Measurements from ENCODE around the gene NECAP2.
A peak's percentile ranks its signal among the peaks of the same experiment; 100 is the strongest.

NECAP2 gene, protein sequence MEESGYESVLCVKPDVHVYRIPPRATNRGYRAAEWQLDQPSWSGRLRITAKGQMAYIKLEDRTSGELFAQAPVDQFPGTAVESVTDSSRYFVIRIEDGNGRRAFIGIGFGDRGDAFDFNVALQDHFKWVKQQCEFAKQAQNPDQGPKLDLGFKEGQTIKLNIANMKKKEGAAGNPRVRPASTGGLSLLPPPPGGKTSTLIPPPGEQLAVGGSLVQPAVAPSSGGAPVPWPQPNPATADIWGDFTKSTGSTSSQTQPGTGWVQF

DNA sequence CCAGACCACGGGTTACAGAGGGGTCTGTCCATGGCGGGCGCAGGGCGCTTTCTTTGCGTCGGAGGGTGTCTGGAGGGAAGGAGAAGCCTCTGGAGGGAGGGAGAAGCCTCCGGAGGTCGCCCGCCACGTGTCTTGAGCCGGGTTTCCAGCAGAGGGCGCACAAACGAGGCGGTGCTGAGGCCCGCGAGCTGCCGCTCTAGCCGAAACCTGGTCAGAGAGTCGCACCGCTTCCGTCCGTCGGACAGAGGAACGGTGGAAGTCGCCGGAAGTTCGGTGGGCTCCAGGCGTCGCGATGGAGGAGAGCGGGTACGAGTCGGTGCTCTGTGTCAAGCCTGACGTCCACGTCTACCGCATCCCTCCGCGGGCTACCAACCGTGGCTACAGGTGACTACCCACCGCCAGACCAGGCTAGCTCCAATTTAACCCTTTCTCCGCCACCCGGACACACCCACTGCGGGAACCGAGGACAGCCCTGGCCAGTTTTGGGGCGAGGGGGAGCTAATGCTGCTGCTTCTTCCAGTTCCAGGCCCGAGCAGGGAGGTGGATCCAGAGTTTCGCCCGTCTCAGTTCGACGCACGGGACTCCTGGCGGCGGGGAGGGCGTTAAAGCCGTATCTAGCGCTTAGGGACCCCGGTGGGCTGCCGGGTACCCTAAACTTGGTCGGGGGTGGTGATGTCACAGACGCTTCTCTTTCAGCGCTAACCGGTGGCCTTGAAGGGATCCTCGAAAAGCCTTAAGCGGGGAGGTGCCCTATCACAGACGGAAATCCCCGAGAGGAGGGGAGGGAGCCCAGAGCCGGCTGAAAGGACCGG lies at the start of gene NECAP2:
Gene NECAP2 (plus strand): TSS at position 255 of the 812 bp plus-strand sequence. CDS start 38 bp downstream, at position 293.
- DNase-seq = peak; percentile 94 to 96
- TF ChIP-seq GATA1 (IDR thresholded peaks at IDR 0.05; ENCODE audit: low read depth, low read length) (no peak), POLR2A (IDR thresholded peaks at IDR 0.05; ENCODE audit: low read length) (peak; percentile 89)

- peak in 1 of 2 experiments; percentile 47 for DNase-seq
Measured at GRCh38 chr1:16391411-16391810, 49.1 kb upstream of the NECAP2 start.

GRCh38 chr1:16392740-16393569 lies 47.6 kb upstream of the NECAP2 start:
- no peak for DNase-seq
- TF ChIP-seq POLR2A (IDR thresholded peaks at IDR 0.05; ENCODE audit: low read length) (no peak), GATA1 (IDR thresholded peaks at IDR 0.05; ENCODE audit: low read depth, low read length) (no peak)

More at GRCh38 chr1:16391411-16391810, 49.1 kb upstream of the NECAP2 start:
- TF ChIP-seq POLR2A (IDR thresholded peaks at IDR 0.05; ENCODE audit: low read length) = no peak
- TF ChIP-seq GATA1 (IDR thresholded peaks at IDR 0.05; ENCODE audit: low read depth, low read length) = no peak

DNA sequence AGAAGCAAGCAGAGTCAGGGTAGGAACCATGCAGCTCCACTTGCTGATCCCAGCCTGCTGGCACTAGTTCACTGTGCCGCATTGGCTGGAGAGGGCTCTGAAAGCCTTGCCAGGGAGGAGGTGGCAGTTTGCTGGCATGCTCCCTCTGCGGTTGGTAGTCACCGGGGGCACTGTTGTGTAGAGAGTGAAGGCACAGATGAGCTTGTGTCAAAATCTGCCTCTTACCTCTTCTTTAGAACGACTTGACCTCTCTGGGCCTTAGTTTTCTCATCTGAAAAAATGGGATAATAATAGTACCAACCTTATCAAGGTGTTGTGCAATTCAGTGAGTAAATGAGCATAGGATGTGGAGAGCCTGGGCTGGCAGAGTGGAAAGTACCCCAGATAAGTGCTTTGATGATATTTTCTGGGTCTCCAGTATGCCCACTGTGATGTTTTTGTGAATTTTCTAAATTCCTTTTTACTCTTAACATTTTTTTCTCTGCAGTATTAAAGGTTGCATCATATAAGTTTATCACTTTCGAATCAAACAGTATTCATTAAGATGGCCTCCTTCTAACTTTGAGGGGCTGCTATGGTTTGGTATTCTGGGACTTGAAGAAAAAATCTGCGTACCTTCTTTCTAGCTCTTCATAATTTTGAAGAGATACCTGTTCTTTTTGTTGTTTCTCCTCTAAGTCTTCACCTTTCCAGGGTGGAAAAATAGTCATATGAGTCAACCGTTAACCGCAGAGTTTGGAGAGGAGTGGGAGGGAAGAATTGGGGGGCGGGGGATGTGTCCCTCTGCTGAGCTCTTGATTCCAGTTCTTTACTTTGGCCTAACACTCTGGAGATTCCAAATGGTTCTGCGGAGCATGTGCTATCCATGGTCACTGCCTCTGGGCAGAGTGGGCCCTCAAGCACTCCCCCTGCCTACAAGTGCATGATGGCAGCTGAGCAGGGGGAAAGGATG lies 46.7 kb upstream of the NECAP2 start:
- no peak for DNase-seq
- no peak for TF ChIP-seq POLR2A (IDR thresholded peaks at IDR 0.05; ENCODE audit: low read length)
- TF ChIP-seq GATA1 (IDR thresholded peaks at IDR 0.05; ENCODE audit: low read depth, low read length) = no peak

DNA sequence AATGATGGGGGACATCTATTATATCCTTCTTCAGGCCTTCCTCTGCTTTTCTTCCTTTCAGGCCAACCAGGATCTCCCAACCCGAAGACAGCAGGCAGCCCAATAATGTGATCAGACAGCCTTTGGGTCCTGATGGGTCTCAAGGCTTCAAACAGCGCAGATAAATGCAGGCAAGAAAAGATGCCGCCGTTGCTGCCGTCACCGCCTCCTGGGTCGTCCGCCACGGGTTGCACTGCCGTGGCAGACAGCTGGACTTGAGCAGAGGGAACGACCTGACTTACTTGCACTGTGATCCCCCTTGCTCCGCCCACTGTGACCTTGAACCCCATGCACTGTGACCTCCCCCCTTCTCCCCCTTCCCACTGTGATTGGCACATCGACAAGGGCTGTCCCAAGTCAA lies 45.5 kb upstream of the NECAP2 start:
- TF ChIP-seq POLR2A (IDR thresholded peaks at IDR 0.05; ENCODE audit: low read length) (no peak), GATA1 (IDR thresholded peaks at IDR 0.05; ENCODE audit: low read depth, low read length) (no peak)
- no peak for DNase-seq

- TF ChIP-seq GATA1 (IDR thresholded peaks at IDR 0.05; ENCODE audit: low read depth, low read length) (no peak), POLR2A (IDR thresholded peaks at IDR 0.05; ENCODE audit: low read length) (no peak)
- DNase-seq = no peak
Measured at GRCh38 chr1:16396591-16396990, 43.9 kb upstream of the NECAP2 start.

GRCh38 chr1:16397120-16397519 lies 43.4 kb upstream of the NECAP2 start:
- no peak for DNase-seq

GRCh38 chr1:16398371-16398953 lies 42.1 kb upstream of the NECAP2 start:
- no peak for DNase-seq
- TF ChIP-seq GATA1 (IDR thresholded peaks at IDR 0.05; ENCODE audit: low read depth, low read length) (no peak), POLR2A (IDR thresholded peaks at IDR 0.05; ENCODE audit: low read length) (no peak)

More at GRCh38 chr1:16397120-16397519, 43.4 kb upstream of the NECAP2 start:
- TF ChIP-seq GATA1 (IDR thresholded peaks at IDR 0.05; ENCODE audit: low read depth, low read length) = no peak
- TF ChIP-seq POLR2A (IDR thresholded peaks at IDR 0.05; ENCODE audit: low read length) = no peak

GRCh38 chr1:16402742-16403141 lies 37.8 kb upstream of the NECAP2 start:
- no peak for TF ChIP-seq POLR2A (IDR thresholded peaks at IDR 0.05; ENCODE audit: low read length)
- TF ChIP-seq GATA1 (IDR thresholded peaks at IDR 0.05; ENCODE audit: low read depth, low read length) = no peak
- DNase-seq = no peak

DNA sequence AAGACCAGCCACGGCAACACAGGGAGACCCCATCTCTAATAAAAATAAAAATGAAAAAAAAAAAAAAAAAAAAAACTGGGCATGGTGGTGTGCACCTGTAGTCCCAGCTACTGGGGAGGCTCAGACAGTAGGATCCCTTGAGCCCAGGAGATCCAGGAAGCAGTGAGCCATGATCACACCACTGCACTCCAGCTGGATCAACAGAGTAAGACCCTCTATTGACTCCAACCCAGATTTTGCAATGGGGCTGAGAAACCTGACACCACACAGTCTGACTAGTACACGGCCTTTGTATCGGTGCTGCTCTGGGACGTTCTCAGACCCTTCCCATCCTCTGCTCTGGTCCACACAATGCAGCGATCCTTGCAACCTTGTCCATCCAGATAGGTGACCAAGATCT lies 35.1 kb upstream of the NECAP2 start:
- DNase-seq = no peak
- no peak for TF ChIP-seq POLR2A (IDR thresholded peaks at IDR 0.05; ENCODE audit: low read length)
- no peak for TF ChIP-seq GATA1 (IDR thresholded peaks at IDR 0.05; ENCODE audit: low read depth, low read length)

DNA sequence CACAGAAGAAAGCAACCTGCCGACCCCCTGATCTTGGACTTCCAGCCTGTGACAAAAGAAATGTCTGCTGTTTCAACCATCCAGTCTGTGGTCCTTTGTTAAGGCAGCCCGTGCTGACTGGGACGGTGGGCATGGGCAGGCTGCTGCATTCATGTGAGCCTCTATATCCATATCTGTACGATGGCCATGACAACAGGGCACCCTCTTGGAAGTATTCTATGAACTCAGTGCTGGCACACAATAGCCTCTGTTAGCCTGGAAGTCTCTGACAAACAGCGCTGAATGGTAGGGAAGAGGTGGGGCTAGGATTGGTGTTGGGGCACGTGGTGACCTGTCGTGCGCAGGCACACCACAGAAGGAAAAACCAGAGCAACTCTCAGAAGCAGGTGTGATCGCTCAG lies 33.7 kb upstream of the NECAP2 start:
- no peak for DNase-seq
- no peak for TF ChIP-seq GATA1 (IDR thresholded peaks at IDR 0.05; ENCODE audit: low read depth, low read length)
- no peak for TF ChIP-seq POLR2A (IDR thresholded peaks at IDR 0.05; ENCODE audit: low read length)

GRCh38 chr1:16409536-16410152 lies 30.9 kb upstream of the NECAP2 start:
- no peak for DNase-seq
- TF ChIP-seq POLR2A (IDR thresholded peaks at IDR 0.05; ENCODE audit: low read length) (no peak), GATA1 (IDR thresholded peaks at IDR 0.05; ENCODE audit: low read depth, low read length) (no peak)
